Ramos (cell line): ENCODE measurements around the gene RXRG.

Experiments used
- in situ Hi-C: fragments of 300-500 bp; cut with MboI; formaldehyde crosslinking; loops from one replicate; pipeline ENCODE4 v1.14.3; 2022; ENCODE audit warnings: low sequenced_read_pairs; ENCODE audit not compliant: unreplicated experiment

RXRG gene

DNA sequence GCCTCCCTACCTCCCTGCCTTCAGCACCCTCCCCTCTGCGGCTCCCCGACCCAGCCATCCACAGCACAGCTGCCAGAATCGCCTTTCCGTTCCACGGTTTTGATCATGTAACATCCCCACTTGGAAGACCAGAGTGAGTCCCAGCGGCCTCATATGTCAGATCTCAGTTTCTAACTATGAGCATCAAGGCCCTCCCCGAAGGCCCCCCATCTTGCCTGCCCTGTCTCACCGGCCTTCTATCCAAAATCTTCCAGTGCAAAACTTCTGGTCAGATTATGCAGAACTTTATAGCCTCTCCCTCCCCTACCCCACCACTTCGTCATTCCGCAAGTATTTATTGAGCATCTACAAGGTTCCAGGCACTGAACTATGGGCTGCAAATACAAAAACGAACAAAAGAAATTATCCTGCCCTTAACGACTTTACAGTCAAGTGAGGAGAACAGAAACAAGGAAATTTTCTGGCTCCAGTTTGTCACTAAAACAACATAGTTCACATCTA lies 68.1 kb downstream of the RXRG start:
- in situ Hi-C loops: loop anchor here (25.0 kb wide), 1 partner anchor 335 kb away; no protein-coding TSS in a partner anchor

DNA sequence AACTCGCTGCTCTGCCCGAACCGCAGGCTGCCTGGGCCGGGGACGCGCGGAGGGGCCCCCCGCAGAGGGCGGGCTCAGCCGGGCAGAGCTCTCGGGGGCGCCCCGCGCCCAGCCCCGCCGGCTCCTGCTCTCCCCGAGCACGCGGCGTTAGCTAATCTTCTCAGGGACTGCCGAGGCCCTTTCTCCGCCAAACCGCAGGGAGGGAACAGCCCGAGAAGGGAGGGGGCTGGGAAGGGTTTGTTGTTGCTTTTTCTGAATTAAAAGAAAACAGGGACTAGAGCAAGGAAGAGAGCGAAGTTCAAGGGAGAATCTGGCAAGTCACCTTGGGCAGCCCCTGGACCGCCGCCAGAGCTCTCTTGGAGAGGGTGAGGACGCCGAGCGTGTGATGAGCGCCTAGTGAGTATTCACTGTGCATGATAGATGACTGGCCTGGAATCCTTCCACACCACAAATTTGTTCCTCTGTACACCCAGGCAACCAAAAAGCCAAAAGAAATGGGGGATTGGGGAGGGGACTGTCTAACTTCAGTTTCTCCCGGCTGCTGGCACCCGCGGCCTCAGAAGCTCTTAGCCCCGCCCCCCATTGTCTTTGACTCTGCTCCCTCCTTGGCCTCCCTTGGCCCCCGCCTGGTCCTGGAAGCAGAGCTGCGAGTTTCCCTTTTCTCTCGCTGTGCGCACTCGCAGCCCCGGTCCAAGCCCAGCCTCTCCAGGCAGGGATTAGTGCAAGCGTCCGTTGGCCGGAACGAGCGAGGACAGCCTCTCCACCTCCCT lies 68.7 kb downstream of the RXRG start:
- in situ Hi-C loops: loop anchor here (25.0 kb wide), 1 partner anchor 336 kb away; no protein-coding TSS in a partner anchor

DNA sequence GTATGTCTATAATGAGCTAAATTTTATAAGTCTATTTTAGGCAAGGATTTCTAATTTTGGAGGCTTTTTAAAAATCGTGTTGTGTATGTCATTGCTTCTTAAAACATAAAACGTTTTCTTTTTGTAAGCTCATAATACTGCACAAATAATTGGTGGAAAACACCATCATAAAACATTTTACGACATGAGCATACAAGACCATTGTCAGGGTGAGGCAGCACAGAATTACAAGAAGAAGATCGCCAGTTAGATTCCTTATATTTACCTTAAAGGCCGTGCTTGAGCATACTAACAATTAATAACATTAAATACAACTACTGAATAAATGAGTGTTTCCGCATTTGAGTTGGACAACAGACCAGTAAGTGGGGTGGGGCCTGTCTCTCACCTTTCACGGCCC lies 69.3 kb downstream of the RXRG start:
- in situ Hi-C loops: loop anchor here (25.0 kb wide), 1 partner anchor 337 kb away; no protein-coding TSS in a partner anchor

DNA sequence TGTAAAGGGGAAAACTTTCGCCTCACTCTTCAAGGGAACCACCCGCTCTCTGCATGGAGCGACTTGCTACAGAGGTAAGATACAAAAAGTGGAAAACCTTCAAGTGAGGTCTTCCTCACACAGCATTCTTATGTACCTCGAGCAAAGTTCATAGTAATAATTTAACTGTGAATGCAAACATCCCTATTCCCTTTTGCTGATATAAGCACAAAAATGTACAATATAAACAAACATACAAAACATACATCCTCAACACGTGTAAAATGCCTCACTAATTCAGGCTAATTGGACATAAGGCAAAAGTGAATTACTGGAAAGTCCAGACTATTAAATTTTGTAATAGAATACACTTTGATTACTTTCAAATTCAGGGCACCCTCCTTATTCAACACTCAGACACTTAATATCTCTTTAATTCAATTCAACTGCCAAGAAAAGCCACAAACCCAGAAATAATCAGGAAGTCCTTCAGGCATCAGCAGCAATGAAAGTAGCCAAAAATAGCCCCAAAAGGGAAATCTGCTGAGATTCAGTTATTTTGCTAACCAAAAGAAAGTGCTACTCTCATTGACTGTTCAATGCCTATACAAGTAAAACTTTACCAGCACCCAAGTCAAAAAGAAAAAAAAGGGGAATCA lies 73.2 kb downstream of the RXRG start:
- in situ Hi-C loops: no loop called here

DNA sequence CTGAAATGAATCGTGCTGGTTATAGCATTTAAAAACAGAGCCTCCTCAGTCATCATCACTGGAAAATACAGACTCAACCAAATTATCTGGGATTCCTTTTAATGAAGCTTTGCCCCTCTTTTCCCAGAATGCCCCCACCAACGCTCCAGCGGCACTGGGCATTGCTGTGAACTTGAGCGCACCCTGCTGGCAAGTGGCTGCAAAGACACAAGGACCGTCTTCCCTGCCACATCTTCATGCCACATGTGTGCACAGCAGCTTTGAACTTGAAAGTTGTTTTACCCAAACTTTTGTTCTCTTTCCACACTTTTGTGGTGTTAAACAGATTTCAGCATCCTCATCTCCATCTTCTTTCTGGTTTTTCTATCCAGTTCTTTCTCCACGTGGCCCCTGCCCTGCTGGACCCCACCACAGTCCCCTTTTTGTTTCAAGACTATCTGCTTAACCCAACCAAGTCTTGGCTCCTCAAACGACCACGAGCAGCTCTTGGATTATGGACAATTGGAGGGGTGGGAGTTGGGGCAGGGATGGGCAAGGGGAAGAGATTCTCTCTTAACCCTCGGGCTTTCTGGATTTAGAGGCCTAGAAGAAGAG lies 75.6 kb downstream of the RXRG start:
- in situ Hi-C loops: no loop called here

DNA sequence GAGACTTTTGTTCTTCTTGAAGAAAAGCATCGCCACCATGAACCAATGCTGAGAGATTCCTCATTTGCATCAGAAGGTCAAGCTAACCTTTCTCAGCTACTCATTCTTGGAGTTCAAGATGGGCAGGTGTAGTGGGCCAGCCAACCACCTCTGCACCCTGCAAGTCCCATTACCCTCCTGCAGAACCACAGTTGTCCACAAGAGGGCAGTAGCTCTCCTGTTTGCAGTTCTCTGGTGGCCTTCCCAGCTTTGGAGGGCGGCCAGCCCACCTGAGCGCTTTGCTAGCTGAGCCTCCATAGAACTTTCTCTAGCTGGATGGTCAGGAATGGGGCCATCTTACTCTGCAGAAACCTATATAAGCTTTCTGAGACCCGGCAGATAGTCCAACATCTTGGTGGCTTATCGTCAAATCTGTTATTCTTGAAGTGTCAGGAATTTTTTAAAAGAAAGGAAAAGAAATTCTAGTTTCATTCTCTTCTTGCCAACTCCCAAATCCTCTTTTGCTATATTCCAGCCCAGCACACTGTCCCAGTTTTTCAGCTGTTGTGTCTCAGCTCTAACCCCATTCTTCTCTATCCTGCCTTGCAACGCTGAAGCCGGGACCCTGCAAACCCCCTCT lies 77.4 kb downstream of the RXRG start:
- in situ Hi-C loops: no loop called here

DNA sequence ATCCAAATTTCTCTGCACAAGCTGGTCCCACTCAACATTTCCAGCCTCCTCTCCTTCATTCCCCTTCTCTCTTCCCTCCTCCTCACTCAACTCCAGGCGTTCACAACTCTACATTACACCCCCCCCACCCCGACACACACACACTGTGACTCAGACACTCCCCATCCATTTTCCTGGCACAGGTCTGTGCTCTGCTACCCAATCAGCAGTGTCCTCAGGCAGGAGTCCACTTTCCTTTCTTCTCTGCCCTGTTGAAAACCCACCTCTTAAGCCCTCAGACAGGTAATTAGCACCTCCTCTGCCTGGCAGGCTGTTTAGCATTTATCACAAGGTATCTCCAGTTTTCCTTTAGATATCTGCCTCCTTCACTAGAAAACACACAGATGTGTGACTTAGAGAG lies 79.6 kb downstream of the RXRG start:
- in situ Hi-C loops: no loop called here

DNA sequence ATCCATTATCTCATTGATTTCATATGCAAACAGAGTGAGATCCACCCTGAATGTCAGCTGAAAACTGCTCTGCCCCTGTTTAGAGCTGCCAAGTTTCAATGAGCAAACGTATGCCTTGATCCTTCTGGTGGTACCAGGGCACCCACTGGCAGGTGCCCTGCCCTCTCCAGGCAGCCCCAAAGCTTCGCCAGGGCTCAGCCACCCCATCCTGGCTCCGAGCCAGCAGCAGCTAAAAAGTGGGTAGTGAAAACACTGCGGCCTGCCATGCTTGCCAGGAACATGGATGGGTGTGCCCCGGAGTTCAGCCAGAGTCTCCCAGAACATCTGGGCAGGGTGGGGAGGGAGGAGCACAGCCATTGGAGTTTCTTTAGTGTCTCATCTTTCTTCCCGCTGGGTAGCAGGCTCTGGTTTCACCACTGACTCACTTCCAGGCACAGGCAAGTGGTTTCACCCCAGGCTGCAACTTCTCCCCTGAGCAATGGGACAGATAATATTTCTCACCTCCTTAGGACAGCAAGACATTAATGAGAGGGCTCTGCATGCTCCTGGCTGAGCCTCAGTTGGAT lies 80.3 kb downstream of the RXRG start:
- in situ Hi-C loops: no loop called here

DNA sequence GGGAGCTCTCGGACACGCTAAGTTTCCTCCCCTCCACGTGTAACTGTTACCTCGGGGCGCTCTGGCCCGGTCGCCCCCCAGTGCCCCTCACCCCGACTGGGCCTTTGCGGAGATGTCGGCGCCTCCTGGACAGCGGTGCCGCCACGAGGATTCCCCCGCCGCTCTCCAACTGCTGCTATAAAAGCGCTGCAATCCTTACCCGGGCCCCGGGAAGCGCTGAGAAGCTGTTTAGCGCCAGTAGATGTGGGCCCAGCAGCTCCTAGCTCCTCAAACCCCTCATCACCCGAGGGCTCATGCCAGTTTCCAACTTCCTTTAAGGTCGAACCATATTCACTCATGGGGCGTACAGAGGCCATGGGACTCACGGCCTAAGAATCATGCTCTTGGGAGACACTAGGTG lies 88.0 kb downstream of the RXRG start:
- in situ Hi-C loops: no loop called here

DNA sequence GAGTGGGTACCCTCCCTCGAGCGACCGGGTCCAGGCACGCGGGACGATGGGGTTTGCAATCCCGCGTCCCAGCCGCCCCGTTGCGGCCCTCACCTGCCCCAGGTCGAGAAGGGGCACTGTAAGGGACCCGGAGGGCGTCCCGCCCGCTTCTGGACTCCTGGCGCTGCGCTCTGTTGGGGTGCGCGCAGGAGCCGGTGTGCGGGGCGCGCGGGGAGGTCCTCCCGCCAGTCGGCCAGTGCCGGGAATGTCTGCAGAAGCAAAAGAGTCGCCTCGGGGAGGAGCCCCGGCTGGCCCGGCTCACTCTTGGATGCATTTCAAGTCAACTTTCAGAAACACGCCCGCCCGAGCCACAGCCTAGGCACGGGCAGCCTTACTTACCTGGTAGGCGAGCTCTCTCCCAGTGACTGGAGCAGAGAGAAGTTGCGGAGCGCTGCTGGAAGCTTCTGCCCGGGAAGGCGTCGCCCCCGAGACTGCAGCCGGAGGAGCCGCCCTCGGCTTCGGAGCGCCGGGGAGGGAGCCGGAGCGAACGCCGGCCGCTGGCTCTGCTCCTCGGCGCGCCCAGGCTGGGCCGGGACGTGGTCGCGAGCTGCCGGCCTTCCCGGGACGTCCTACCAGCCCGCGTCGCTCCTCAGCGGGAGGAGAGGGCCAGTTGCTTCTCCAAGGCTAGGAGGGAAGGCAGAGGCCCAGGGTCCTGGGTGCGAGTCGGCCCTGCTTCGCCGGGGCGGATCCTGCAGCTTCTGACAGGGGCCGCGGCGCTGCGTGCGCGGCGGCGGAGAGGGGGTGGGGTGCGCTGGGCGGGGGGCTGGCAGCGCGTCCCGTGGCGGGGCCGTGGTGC lies 88.7 kb downstream of the RXRG start, which contains the start of gene LMX1A:
Gene LMX1A, minus strand, starts transcription at position 739 of the 835 bp plus-strand sequence. CDS start 1,156 bp downstream, outside the sequence.
- in situ Hi-C loops: no loop called here

DNA sequence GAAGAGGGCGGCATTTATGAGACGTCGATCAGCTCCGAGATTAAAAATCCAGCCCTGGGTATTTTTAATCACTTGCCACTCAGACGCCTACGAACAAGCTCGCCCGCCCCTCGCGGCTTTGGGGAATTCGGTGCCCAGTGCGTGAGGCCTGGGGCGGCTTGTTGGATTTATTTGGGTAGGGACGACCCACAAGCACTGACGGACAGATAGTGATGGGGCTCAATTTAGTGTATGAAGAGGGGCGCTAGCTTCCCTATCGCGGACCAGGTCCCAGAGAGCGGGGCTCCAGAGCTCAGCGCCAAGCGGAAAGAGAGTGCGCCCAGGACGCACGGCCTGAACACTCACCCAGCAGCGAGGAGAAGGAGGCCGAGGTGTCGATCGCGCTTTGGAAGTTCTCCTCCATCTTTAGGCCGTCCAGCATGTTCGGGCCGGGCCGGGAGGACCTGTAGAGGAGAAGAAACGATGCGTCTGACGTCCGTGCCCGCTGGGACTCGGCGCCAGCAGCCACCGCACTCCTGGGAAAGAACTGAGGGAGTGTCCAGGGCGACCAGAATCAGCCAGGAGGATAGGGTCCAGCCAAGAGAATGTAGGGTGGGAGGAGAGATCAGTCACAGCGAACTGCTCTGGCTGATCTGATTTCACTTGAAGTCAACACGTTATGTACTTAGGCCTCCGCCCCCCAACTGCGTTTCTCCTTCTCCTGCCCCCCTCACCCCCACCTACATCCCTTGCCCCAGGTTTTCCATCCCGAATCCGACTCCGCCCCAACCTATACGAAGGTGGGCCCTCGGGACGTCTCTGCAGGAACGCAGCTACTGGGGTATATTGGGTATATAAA lies 89.6 kb downstream of the RXRG start:
- in situ Hi-C loops: no loop called here

DNA sequence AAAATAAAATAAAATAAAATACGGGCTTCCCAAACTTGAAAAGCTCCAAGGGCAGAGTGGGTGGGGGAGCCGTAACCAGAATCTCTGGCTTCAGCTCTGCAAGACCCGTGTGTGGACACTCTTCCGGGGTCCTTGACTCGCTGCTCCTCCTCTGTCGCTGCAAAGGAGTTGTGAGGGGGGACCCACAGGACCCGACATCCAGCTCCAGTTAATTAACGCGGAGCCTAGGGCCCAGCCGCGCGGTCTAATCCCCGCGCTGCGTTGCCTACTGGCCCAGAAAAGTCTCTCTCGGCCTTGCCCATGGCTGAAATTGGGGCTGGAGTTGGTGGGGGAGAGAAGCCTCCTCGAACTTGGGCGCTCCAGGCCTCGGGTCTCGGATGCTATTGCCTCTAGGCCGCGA lies 90.2 kb downstream of the RXRG start:
- in situ Hi-C loops: no loop called here

DNA sequence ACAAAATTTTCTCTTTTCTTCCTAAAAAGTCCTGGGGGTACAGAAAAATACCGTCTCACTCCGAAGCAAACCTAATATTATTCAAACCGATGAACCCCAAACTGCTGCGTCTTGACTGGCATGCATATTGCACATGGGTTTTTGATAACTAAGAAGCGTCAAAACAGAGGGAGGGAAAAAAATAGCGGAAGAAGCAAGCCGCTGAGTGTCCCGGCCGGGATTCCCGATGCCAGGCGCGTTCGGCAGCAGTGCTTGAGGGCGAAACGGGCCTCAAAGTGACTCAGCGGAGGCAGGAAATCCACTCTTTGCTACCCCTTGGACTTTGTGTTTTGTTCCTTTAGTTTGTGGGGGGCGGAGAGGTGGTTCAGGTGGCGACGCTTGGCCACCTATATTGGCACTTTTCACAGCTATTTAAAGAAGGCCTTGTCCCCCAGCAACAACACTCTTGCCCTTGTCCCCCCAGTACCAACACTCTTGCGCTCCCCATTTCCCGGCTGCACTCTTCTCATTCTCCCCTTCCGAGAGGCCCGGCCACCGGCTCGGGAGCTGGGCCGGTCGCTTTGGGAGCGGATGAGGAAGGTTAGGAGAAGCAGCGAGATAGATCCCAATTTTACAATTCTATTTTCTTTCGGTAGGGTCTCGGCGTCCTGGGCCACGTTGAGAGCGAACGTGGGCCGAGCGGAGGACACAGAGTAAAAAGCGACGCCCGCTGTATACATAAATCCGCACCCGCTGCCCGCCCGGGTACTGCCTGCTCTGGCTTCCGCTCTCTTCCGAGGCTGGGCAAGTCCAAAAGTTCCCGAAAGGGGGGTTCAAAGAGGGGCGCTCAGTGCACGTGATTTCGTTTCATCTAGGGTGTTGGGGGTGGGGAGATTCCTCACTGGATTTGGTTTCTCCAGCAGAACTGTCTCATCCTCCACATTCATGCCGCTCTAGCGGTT lies 90.9 kb downstream of the RXRG start:
- in situ Hi-C loops: no loop called here

DNA sequence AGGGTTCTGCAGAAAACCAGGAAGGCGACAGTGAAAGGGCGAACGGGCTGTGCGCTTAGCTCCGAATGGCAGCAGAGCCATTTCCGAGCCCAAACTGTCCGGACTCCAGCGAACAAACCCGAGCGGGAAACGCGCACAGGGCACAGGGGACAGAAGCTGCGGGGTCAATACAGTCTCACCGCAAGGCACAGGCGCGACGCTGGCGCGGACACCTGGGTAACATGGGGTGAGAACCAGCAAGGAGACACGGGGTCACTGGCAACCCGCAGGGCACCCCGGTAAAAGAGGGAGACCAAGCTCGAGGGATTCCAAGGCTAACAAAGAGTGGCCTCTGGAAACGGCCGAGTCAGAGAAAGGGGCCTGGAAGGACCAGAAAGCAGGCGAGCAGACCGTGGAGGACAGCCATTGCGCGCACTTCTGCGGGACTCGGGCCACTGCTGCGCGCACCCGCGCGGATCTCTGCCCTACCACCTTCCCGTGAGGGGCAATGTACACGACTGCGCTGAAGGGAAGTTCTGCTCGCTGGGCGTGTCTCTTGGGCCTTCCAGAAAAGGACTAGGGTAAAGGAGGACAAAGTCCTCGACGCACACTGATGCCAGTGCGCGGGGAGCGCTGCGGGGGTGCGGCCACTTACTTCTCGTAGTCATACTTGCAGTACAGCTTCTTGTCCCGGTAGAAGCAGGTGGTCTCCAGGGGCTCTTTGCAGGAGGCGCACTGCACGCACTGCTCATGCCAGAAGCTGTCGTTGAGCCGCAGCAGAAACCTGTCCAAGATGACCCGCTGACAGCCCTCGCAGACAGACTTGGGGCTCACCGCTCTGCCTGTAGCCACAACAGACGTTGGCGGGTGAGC lies 92.3 kb downstream of the RXRG start:
- in situ Hi-C loops: no loop called here

DNA sequence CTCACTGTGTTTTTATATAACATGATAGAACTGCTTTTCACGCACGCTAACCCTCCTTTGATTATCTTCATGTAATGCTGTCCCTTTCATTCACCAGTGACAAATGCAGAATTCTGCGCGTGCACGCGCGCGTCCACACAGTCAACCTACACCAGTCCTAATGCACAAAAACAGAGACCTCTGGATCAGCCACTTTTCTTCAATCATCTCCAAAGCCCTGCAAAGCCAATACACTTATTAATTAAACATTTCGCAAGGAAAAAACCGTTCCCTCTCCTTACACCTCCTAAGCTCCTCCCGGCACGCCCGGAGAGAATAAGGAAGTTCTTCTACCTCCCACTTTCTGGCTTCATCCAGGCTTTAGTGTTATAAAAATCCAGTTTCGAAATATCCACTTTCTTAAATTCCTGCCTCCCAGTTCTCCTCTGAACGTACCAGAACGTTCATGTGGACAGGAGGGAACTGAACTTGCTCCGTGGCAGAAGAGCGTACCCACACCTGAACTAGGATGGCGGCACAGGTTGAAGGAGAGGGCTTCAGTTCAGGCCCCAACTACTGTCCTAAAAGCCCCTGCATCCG lies 93.0 kb downstream of the RXRG start:
- in situ Hi-C loops: no loop called here
